NCI-H510A treated with DMSO at 0.1 percent for 48 hours (cell line): ENCODE results near the gene BTBD7.
"Not testable (repeated sequence)": the region's sequence is repeated elsewhere in the genome, so short reads cannot be mapped to it uniquely, and the experiment has no call there.

Experiments used
- DNase-seq: peaks from one replicate; lab custom pipeline; 2025; lab: John Stamatoyannopoulos, UW

Gene BTBD7

GRCh38 chr14:93332853-93333630, at the start of gene BTBD7:
Gene BTBD7 (minus strand): TSS chr14:93333036. CDS start chr14:93296051, 36,985 bp downstream.
- peak; percentile 93 for DNase-seq

GRCh38 chr14:93381644-93382043, 48.8 kb upstream of the BTBD7 start:
- no peak for DNase-seq

- no peak for DNase-seq
Measured at GRCh38 chr14:93379831-93380230, 47.0 kb upstream of the BTBD7 start.

- DNase-seq = no peak
Measured at GRCh38 chr14:93375673-93376156, 42.9 kb upstream of the BTBD7 start.

- DNase-seq = no peak
Measured at GRCh38 chr14:93369713-93370266, 37.0 kb upstream of the BTBD7 start.

GRCh38 chr14:93368996-93369712, 36.3 kb upstream of the BTBD7 start:
- no peak for DNase-seq

GRCh38 chr14:93354873-93355272, 22.0 kb upstream of the BTBD7 start:
- not testable (repeated sequence) for DNase-seq

GRCh38 chr14:93348292-93348691, 15.5 kb upstream of the BTBD7 start:
- DNase-seq = no peak

- no peak for DNase-seq
Measured at GRCh38 chr14:93347850-93348249, 15.0 kb upstream of the BTBD7 start.

GRCh38 chr14:93346926-93347721, 14.3 kb upstream of the BTBD7 start, which contains the start of gene COX8C:
Gene COX8C (plus strand): TSS chr14:93347182. CDS start chr14:93347269, 87 bp downstream.
- no peak for DNase-seq

GRCh38 chr14:93343797-93344196, 11.0 kb upstream of the BTBD7 start:
- DNase-seq = no peak

- DNase-seq = no peak
Measured at GRCh38 chr14:93343266-93343665, 10.4 kb upstream of the BTBD7 start.

- no peak for DNase-seq
Measured at GRCh38 chr14:93337884-93338283, 5.0 kb upstream of the BTBD7 start.

GRCh38 chr14:93337143-93337753, 4.4 kb upstream of the BTBD7 start:
- DNase-seq = no peak

- no peak for DNase-seq
Measured at GRCh38 chr14:93333631-93334103, 831 bp upstream of the BTBD7 start.

GRCh38 chr14:93332397-93332852, 411 bp downstream of the BTBD7 start:
- DNase-seq = no peak

- DNase-seq = no peak
Measured at GRCh38 chr14:93331728-93332396, 974 bp downstream of the BTBD7 start.

GRCh38 chr14:93331002-93331727, 1.7 kb downstream of the BTBD7 start:
- DNase-seq = no peak

- no peak for DNase-seq
Measured at GRCh38 chr14:93330609-93331000, 2.2 kb downstream of the BTBD7 start.
